Osteocyte (in vitro differentiated cells): ENCODE results near the gene ATP9A. TPM values are rescaled to one million over a fixed set of nuclear protein-coding genes. Genes with fewer than 3 reads are reported as not detected.

Experiments used
- DNase-seq: peaks from one replicate; pipeline ENCODE4 v3.0.0; 2021; ENCODE audit warnings: mixed read lengths; ENCODE audit not compliant: unreplicated experiment; ENCODE audit errors: extremely low spot score
- H3K27ac Mint-ChIP-seq: one replicate; pipeline ENCODE4 v1.8.0; 2021; ENCODE audit warnings: mild to moderate bottlenecking, mixed read lengths; ENCODE audit not compliant: unreplicated experiment
- H3K27me3 Mint-ChIP-seq: one replicate; pipeline ENCODE4 v1.8.0; 2021; ENCODE audit warnings: mixed read lengths; ENCODE audit not compliant: unreplicated experiment
- H3K36me3 Mint-ChIP-seq: one replicate; pipeline ENCODE4 v1.8.0; 2021; ENCODE audit warnings: mixed read lengths; ENCODE audit not compliant: unreplicated experiment
- H3K4me1 Mint-ChIP-seq: one replicate; pipeline ENCODE4 v1.8.0; 2021; ENCODE audit warnings: mixed read lengths; ENCODE audit not compliant: unreplicated experiment
- H3K4me3 Mint-ChIP-seq: one replicate; pipeline ENCODE4 v1.8.0; 2021; ENCODE audit warnings: mild to moderate bottlenecking, moderate library complexity, mixed read lengths; ENCODE audit not compliant: unreplicated experiment
- H3K9me3 Mint-ChIP-seq: one replicate; pipeline ENCODE4 v1.8.0; 2021; ENCODE audit warnings: mixed read lengths; ENCODE audit not compliant: unreplicated experiment
- total RNA-seq: library from RNA; stranded (reverse); gene quantifications from 2 replicates; pipeline ENCODE4 v1.2.1, GENCODE V29; 2021
- TF ChIP-seq, protein P1 (sequence below): fragments of 200-600 bp; sonication (generic); IDR thresholded peaks from 2 replicates; pipeline ENCODE4 v1.5.0; 2021; ENCODE audit warnings: antibody characterized with exemption, mild to moderate bottlenecking, moderate library complexity

ATP9A gene
- total RNA-seq, 1 donor from 2014 or later, result 58.4 TPM

DNA sequence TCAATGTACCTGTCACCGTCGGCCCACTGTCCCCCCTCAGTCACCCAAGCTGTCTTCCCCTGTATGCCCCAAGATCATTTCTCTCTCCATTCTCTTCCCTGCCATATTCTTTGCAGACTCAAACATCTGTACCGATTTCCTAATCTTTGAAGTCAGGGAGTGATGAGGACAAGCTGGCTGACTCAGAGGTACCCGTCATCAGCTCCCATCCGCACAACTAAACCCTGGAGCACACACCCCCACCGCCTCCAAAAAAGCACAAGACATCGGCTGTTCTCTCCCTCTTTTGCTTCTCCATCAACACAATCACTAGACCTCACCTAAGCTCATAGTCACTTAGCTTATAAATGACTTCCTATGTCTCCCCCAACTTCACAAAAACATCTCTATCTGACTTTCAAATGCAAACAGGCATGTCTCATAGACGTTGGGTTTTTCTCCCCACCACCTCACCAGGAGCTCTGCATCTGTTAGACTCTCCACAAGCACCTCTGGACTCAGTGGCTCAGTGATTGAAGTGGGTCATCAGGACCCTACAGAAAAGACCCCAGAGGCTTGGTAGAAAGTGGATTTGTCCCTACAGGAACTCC, 214.2 kb downstream of the ATP9A start:
- no peak overlapping the region for H3K4me3 Mint-ChIP-seq
- DNase-seq, result no peak
- H3K4me1 Mint-ChIP-seq, result no peaks in the 10 kb centered on the region
- no peak overlapping the region for H3K27ac Mint-ChIP-seq
- H3K9me3 Mint-ChIP-seq, result no peaks in the 10 kb centered on the region
- TF ChIP-seq, protein P1, sequence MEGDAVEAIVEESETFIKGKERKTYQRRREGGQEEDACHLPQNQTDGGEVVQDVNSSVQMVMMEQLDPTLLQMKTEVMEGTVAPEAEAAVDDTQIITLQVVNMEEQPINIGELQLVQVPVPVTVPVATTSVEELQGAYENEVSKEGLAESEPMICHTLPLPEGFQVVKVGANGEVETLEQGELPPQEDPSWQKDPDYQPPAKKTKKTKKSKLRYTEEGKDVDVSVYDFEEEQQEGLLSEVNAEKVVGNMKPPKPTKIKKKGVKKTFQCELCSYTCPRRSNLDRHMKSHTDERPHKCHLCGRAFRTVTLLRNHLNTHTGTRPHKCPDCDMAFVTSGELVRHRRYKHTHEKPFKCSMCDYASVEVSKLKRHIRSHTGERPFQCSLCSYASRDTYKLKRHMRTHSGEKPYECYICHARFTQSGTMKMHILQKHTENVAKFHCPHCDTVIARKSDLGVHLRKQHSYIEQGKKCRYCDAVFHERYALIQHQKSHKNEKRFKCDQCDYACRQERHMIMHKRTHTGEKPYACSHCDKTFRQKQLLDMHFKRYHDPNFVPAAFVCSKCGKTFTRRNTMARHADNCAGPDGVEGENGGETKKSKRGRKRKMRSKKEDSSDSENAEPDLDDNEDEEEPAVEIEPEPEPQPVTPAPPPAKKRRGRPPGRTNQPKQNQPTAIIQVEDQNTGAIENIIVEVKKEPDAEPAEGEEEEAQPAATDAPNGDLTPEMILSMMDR, result no peak
- no peaks in the 10 kb centered on the region for H3K27me3 Mint-ChIP-seq
- no peaks in the 10 kb centered on the region for H3K36me3 Mint-ChIP-seq

DNA sequence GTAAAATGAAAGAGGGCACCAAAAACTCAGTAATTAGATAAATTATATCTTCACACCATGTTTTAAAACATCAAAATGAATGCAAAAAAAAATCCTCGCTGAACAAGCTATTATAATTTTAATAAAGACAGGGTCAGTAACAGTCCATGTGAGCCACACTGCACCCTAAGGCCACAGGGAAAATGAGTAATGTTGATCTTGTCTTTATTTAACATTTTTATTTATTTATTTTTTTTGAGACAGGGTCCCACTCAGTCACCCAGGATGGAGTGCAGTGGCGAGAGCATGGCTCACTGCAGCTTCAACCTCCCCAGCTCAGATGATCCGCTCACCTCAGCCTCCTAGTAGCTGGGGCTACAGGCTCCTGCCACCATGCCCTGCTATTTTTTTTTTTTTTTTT, 217.0 kb downstream of the ATP9A start:
- H3K9me3 Mint-ChIP-seq, result no peaks in the 10 kb centered on the region
- no peaks in the 10 kb centered on the region for H3K4me1 Mint-ChIP-seq
- no peak for DNase-seq
- TF ChIP-seq, protein P1, result no peak
- peaks cover 10% of the 10 kb centered on the region for H3K27me3 Mint-ChIP-seq
- no peak overlapping the region for H3K27ac Mint-ChIP-seq
- H3K36me3 Mint-ChIP-seq, result no peaks in the 10 kb centered on the region
- H3K4me3 Mint-ChIP-seq, result no peak overlapping the region

DNA sequence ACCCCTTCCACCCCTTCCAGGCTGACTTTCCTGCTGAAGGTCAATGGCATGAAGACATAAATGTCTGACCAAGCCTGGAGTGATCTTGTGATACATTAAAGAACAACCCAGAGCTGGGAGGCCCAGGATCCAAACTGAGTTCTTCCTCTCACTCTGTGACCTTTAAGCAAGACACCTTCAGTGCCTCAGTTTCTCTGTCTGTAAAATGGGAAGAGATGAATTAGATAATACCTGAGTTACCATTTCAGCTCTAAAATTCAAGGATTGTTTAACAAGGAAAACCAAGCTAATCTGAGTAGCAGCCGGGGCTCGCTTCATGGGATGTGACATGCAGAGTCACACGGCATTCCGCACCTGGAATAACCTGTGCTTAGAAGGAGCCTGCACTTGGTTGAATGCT, 218.7 kb downstream of the ATP9A start:
- TF ChIP-seq, protein P1, result no peak
- no peaks in the 10 kb centered on the region for H3K36me3 Mint-ChIP-seq
- no peaks in the 10 kb centered on the region for H3K9me3 Mint-ChIP-seq
- DNase-seq, result no peak
- no peak overlapping the region for H3K4me3 Mint-ChIP-seq
- H3K27me3 Mint-ChIP-seq, result peaks cover 17% of the 10 kb centered on the region
- H3K4me1 Mint-ChIP-seq, result no peaks in the 10 kb centered on the region
- no peak overlapping the region for H3K27ac Mint-ChIP-seq

DNA sequence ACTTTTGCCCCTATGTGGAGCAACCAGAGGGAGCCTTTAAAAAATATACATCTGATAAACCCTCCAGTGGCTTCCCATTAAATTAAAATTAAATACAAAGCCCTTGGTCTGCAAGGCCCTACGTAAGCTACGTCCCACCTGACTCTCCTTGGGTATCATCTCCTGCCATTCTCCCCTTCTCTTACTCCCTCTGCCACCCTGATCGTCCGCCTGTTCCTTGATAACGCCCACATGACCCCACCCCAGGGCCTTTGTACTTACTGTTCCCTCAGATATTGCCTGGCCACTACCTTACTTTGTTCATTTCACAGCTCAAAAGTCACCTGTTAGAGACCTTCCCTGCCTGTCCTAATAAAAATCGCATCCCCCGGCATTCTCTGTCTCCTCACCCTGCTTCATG, 220.2 kb downstream of the ATP9A start:
- no peak for DNase-seq
- H3K9me3 Mint-ChIP-seq, result no peaks in the 10 kb centered on the region
- H3K27ac Mint-ChIP-seq, result no peak overlapping the region
- H3K36me3 Mint-ChIP-seq, result no peaks in the 10 kb centered on the region
- peaks cover 24% of the 10 kb centered on the region for H3K27me3 Mint-ChIP-seq
- H3K4me1 Mint-ChIP-seq, result peaks cover 5% of the 10 kb centered on the region
- TF ChIP-seq, protein P1, result no peak
- H3K4me3 Mint-ChIP-seq, result no peak overlapping the region

Other genes starting within 250 kb of the ATP9A start
- gene NFATC2, start 225.7 kb downstream of the ATP9A start, total RNA-seq, result 0.34 and 0.89 TPM in 2 replicates
- gene SALL4, start 34.1 kb upstream of the ATP9A start, total RNA-seq, result 1.8 and 2.6 TPM in 2 replicates